NK-92 (cell line): ENCODE measurements around the gene CD68.
A peak's percentile ranks its signal among the peaks of the same experiment; 100 is the strongest.

Experiments used
- DNase-seq: peaks from one replicate; lab custom pipeline; 2025; ENCODE audit not compliant: unreplicated experiment; lab: John Stamatoyannopoulos, UW

The CD68 gene

DNA sequence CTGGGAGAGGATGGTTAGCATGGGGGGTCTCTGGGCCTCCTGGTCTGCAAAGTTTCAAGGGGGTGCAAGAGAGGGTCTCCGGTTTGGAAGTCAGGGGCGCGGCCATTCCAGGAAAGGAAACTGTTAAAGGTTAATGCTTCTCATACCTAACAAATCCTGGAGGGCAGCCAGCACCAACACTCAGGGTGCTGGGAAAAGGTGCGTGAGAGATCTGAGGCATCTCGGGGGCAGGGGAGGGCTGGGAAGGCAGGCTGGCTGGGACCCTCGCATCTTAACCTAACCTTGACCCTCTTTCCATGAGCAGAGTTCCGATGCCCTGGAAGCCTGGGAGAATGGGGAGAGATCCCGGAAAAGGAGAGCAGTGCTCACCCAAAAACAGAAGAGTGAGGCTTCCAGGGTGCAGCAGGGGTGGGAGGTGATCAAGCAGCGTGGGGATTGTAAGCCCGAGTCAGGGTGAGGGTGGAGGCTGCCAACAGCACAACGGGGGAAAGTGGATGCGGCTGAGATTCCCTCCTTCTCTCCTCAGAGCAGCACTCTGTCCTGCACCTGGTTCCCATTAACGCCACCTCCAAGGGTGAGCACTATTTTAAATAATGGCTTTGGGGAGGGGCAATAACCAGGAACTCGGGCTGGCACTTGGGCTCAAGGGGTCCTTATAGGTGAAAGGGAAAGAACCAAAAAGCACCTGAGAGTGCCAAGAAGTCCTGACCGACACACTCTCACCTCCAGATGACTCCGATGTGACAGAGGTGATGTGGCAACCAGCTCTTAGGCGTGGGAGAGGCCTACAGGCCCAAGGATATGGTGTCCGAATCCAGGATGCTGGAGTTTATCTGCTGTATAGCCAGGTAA lies 19.9 kb upstream of the CD68 start:
- no peak for DNase-seq

- DNase-seq = no peak
These were observed 19.0 kb upstream of the CD68 start for GRCh38 chr17:7560172-7561027.

DNA sequence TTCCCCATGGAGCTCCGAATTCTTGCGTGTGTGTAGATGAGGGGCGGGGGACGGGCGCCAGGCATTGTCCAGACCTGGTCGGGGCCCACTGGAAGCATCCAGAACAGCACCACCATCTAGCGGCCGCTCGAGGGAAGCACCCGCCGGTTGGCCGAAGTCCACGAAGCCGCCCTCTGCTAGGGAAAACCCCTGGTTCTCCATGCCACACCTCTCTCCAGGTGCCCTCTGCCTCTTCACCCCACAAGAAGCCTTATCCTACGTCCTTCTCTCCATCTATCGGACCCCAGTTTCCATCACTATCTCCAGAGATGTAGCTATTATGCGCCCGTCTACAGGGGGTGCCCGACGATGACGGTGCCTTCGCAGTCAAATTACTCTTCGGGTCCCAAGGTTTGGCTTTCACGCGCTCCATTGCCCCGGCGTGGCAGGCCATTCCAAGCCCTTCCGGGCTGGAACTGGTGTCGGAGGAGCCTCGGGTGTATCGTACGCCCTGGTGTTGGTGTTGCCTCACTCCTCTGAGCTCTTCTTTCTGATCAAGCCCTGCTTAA lies 18.3 kb upstream of the CD68 start:
- no peak for DNase-seq

DNA sequence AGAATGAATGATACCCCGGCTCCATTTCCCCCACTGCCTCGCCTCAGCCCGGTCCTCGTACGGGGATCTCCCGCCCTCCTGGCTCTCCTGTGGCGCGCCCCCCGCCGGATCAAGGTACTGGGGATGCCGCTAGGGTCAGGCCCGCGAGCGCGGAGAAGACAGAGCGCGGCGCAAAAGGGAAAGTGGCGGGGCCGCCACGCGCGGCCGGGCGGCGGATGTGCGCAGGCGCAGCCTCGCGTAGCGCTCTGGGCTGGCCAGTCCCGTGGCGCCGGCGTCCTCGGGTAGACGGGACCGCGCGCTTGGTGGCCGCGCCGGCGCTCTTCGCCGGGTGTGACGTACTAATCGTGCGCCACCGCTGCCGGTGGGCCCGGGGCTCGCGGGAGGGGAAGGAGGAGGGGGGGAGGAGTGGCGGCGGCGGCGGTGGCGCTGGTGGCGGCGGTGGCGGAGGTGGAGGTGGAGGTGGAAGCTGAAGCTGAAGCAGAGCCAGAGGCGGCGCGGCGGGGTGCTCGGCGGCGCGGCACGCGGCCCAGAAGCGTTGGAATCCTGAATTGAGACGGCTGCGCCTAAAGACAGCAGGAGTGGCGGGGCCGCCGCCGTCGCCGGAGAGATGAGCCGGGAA lies 17.7 kb upstream of the CD68 start, which contains the start of gene SENP3:
SENP3 (plus strand) TSS at position 331 of the 619 bp plus-strand sequence. CDS start 1,158 bp downstream, outside the sequence.
- DNase-seq = peak; percentile 51

- DNase-seq = no peak
These were observed 17.2 kb upstream of the CD68 start for GRCh38 chr17:7562208-7562605.

GRCh38 chr17:7563115-7563869 lies 16.1 kb upstream of the CD68 start:
- no peak for DNase-seq

- no peak for DNase-seq
These were observed 9.9 kb upstream of the CD68 start for GRCh38 chr17:7569571-7569970.

- no peak for DNase-seq
These were observed 9.1 kb upstream of the CD68 start for GRCh38 chr17:7570351-7570750.

GRCh38 chr17:7572338-7572587 lies 7.2 kb upstream of the CD68 start:
- DNase-seq = no peak

DNA sequence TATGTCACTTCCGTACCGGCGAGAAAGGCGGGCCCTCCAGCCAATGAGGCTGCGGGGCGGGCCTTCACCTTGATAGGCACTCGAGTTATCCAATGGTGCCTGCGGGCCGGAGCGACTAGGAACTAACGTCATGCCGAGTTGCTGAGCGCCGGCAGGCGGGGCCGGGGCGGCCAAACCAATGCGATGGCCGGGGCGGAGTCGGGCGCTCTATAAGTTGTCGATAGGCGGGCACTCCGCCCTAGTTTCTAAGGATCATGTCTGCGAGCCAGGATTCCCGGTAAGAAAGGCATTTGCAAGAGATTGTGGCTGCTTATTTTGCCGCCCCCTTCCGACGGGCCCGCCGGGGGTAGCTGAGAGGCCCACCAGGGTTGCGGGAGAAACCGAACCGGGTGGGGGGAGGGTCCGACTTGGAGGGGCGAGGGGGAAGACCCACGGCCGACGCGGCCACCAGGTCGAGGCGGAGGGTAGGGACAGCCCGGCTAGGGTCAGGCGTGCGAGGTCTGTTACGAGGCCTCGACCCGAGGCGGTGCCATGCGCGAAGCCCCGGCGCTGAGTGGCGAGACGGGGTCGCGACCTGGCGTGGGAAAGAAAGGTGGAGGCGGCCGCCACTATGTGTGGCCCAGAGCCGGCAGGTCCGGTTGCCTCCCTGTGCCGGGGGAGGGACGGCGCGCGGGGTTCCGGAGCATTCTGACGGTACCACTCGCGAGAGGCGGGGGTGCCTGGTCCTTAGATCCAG lies 6.7 kb upstream of the CD68 start:
- DNase-seq = peak; percentile 94

GRCh38 chr17:7573324-7574080 lies 5.9 kb upstream of the CD68 start:
- DNase-seq = peak; percentile 33

DNA sequence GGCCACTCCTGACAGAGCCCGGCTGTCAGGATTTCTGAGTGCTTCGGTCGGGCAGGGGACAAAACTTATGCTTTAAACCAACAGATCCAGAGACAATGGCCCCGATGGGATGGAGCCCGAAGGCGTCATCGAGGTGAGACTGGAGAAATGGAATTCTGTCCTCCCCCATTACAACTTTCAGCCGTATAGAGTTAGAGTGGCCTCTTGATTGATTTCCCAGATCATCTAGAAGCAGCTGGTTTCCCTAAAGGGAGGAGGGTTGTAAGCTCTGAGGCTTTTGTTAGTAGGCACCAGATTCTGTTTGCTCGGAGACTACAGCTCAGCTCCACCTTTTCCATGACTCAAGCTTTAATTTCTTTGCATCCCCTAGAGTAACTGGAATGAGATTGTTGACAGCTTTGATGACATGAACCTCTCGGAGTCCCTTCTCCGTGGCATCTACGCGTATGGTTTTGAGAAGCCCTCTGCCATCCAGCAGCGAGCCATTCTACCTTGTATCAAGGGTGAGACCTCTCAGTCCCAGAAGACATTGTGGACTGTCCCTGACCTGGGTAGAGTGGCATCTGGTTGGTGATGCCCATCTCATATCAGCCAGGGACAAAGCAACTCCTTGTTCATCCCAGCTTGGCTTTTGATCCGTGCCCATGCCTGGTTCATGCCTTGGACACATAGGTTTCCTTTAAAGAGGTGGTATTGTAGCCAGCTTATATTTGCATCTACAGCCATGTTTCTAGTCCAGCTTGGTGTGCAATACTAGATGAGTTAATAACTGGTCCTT lies 5.1 kb upstream of the CD68 start:
- no peak for DNase-seq

DNA sequence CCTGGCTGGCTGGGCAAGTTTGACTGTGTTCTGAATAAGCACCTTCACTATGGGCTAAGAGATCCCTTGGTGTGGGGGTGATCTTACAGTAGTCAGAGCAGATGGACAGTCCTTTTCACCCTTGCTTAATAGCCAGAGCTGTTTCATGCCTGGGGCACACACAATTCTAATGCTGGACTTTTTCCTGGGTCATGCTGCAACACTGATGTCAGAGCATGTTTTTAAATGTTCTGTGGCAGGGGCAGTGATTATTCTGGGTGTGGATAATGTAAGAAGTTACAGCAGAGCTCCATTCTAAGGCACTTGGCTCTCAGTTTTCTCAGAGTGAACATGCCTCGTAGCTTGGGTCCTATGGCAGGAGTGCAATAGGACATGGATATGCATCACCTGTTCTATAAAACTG lies 4.0 kb upstream of the CD68 start:
- DNase-seq = no peak

DNA sequence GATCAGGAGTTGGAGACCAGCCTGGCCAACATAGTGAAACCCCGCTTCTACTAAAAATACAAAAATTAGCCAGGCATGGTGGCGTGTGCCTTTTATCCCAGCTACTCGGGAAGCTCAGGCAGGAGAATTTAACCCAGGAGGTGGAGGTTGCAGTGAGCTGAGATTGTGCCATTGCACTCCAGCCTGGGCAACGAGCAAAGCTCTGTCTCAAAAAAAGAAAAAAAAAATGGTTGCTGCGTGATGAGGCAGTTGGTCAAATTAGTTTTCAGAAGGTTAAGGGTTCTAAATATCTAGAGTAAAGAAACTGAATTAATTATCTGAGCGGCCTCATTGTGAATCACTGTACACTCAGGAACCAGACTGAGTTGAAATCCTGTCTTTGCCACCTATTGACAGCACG lies 3.5 kb upstream of the CD68 start:
- no peak for DNase-seq

DNA sequence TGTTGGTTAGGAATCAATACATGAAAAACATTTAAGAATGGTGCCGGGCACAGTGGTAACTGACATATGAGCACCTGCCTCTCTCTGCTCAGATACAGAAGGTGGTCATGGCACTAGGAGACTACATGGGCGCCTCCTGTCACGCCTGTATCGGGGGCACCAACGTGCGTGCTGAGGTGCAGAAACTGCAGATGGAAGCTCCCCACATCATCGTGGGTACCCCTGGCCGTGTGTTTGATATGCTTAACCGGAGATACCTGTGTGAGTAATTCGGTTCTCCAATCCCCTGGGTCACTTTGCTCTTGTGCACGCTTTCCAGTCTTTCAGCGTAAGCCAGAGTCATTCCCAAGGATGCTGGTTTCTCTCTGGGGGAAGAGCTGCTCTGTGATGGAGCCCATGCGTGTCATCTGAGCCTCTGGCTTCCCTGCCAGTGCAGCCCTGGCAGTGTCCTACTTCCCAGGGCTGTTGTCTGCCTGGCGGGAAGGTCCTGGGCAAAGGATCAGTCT lies 3.0 kb upstream of the CD68 start:
- no peak for DNase-seq

DNA sequence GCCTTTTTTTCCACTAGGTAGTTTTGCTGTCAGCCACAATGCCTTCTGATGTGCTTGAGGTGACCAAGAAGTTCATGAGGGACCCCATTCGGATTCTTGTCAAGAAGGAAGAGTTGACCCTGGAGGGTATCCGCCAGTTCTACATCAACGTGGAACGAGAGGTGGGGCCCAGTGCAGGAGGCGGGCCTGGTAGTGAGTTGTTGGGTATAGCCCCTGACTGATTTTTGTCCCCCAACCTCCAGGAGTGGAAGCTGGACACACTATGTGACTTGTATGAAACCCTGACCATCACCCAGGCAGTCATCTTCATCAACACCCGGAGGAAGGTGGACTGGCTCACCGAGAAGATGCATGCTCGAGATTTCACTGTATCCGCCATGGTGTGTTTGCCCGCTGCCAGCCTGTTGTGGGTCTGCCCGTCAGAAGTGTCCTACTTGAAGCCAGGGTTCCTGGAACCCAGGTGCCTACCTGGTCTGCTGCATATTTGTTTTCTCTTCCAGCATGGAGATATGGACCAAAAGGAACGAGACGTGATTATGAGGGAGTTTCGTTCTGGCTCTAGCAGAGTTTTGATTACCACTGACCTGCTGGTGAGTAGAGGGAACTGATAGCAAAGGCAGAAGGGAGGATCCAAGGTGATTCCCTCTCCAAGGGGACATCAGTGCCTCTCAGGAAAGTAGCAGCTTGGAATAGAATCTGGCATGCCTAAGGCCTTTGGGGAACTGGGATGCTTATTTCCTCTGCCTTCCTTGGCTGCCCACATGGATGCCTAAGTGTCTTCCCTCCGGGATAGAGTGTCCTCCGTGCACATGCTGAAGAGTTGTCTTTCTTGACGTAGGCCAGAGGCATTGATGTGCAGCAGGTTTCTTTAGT lies 1.9 kb upstream of the CD68 start:
- no peak for DNase-seq

GRCh38 chr17:7579834-7580603 lies 581 bp downstream of the CD68 start:
- DNase-seq = no peak
